Ishikawa (cell line): ENCODE measurements around the gene COMT.
A peak's percentile ranks its signal among the peaks of the same experiment; 100 is the strongest.

Source experiments
- CEBPB ChIP-seq: IDR thresholded peaks from 2 replicates; pipeline ENCODE4 v1.6.1; 2012
- CREB1 ChIP-seq: IDR thresholded peaks from 2 replicates; pipeline ENCODE4 v1.6.1; 2012; ENCODE audit warnings: low read depth
- EP300 ChIP-seq: IDR thresholded peaks from 2 replicates; pipeline ENCODE4 v1.6.1; 2012; ENCODE audit warnings: borderline replicate concordance
- MAX ChIP-seq: IDR thresholded peaks from 2 replicates; pipeline ENCODE4 v1.6.1; 2012

- TF ChIP-seq EP300, result no peak
- TF ChIP-seq CREB1, result no peak
- peak; percentile 77 for TF ChIP-seq MAX
- no peak for TF ChIP-seq CEBPB
These were observed 20.8 kb downstream of the COMT start for GRCh38 chr22:19962246-19962908.
